ENCODE measurements around the gene JUNB.
A peak's percentile ranks its signal among the peaks of the same experiment; 100 is the strongest.
"Not testable (repeated sequence)": the region's sequence is repeated elsewhere in the genome, so short reads cannot be mapped to it uniquely, and the experiment has no call there.

The JUNB gene

DNA sequence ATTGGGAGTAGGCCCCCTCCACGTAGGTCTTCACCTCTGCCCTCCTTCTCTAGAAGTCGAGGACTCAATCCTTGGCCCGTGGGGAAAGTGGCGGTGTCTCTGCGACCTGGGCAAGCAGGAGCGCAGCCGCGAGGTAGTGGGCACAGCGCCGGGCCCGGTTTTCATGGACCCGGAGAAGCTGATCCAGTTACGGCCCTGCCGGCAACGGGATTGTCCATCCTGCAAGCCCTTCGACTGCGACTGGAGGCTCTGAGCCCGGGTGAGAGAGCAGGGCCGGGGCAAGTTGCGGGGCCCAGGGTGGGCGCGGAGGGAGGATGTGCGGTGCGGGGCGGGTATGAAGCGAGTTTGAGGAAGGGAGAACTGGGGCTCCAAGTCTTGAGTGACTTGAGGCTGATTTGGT is 12.8 kb downstream of the JUNB start:
- DNase-seq (ENCODE audit: low read depth) = no peak

DNA sequence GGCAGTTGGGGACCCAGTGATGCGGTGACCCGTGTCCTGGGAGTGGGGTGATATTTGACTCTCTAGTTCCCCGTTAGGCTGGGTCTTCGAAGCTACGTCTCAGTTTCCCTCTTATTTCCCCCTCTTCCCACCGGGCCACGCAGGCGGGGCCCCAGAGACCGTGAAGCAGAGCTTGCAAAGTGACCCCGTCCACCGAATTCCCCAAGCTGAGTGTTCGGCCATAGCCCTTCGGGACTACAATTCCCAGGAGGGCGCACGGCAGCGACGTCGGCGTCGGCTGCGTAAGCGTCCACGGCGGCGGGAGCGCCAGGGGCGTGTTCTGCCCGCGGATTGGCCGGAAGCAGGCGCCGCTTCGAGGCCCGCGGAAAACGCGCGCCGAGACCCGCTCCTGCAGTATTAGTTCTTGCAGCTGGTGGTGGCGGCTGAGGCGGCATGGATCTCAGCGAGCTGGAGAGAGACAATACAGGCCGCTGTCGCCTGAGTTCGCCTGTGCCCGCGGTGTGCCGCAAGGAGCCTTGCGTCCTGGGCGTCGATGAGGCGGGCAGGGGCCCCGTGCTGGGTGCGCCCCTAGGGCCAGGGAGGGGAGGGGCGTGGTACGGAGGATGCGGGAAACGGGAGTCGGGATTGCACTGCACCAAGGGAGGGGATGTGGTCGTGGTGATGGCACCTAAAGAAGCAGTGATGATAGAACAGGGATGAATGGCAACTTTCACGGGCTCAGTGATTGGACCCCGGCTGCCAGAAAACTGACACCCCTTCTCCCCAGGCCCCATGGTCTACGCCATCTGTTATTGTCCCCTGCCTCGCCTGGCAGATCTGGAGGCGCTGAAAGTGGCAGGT is 15.2 kb downstream of the JUNB start, which contains the start of gene RNASEH2A:
Gene RNASEH2A, plus strand, starts transcription at position 343 of the 840 bp plus-strand sequence. Its CDS starts 90 bp downstream, at position 433.
- peak; percentile 89 for DNase-seq (ENCODE audit: low read depth)

DNA sequence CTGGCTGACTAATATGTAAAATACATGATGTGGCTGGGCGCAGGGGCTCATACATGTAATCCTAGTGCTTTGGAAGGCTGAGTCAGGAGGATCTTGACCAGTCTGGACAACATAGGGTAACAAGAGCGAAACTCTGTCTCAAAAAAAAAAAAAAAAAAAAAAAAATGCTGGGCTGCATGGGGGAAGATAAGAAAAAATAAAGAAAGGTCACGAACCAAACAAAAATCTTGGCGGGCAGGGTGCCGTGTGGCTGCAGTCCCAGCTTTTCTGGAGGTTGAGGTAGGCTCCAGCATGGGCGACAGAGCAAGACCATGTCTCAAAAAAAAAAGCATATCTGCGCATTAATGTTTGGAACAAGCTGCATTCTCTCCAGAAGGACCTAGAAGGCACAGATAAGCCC is 23.8 kb downstream of the JUNB start:
- DNase-seq (ENCODE audit: low read depth) = no peak

DNA sequence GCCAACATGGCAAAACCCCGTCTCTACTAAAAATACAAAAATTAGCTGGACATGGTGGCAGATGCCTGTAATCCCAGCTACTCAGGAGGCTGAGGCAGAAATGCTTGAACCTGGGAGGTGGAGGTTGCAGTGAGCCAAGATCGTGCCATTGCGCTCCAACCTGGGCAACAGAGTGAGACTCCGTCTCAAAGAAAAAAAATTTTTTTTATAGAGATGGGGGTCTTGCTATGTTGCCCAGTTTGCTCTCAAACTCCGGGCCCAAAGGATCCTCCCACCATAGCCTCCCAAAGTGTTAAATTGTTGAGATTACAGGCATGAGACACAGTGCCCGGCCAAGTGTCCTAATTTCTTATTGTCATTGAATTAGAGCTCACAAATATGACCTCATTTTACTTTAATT is 25.9 kb downstream of the JUNB start:
- DNase-seq (ENCODE audit: low read depth) = not testable (repeated sequence)

DNA sequence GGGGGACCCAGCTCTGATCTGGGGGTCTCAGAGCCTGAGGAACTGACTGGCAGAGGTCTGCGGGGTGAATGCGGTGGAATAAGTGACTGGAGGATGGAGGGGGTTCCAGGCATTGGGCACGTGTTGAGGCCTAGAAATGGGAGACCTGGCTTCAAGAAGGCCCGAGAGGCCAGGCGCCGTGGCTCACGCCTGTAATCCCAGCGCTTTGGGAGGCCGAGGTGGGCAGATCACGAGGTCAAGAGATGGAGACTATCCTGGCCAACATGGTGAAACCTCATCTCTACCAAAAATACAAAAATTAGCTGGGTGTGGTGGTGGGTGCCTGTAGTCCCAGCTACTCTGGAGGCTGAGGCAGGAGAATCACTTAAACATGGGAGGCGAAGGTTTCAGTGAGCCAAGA is 26.5 kb downstream of the JUNB start:
- DNase-seq (ENCODE audit: low read depth) = not testable (repeated sequence)

DNA sequence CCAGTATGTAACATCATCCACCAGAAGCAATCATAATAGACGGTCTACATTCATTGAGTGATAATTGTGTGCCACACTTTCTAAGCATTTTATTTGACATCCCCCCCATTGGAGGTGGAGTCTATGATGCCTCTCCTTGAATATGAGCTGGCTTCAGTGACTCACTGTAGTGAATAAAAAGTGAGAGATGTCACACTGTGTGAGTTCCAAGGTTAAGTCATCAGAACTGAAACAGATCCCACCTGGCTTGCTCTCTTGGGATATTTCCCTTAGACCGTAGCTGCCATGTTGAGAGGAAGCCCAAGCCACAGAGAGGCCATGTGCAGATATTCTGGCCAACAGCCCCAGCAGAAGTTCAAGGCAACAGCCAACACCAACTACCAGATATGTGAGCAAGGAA is 30.5 kb downstream of the JUNB start:
- DNase-seq (ENCODE audit: low read depth) = no peak

DNA sequence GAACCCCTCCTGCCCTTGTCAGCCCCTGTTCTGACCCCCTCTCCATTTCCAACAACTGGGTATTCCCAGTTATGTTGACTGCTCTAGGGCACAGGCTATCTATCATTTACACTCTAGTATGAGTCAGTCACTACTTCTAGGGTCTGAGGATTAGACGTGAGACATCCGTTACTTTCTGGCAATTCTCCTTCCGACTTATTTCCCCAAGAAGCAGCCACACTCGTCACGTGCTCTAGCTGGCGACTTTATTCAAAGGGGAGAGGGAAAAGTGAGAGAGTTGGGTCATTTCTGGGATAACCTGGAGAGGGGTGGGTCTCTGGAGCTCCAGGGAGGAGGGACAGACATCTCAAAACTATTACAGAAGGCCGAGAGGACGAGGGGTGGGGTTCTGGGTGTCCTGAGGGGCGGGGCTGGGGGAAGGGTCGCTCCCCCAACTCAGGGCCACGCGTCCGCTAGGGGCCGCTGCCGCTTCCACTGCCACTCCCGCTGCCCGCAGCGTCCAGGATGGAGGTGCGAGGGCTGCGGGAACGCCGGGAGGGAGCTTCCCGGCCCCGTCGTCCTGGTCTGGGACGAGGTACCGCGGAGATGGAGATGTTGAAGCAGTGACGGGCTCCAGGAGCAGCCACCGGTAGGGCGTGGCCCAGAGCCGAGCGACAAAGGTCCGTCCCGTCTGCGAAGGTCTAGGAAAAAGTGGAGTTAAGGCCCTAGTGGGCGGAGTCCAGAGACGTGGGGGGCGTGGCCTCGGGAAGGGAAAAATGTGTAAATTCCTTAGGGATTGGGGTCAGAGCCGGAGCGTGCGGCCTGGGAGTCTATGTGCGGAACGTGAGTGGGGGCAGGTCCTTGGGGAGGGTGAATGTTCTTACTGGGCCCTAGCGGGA is 34.2 kb downstream of the JUNB start:
- no peak for DNase-seq (ENCODE audit: low read depth)

DNA sequence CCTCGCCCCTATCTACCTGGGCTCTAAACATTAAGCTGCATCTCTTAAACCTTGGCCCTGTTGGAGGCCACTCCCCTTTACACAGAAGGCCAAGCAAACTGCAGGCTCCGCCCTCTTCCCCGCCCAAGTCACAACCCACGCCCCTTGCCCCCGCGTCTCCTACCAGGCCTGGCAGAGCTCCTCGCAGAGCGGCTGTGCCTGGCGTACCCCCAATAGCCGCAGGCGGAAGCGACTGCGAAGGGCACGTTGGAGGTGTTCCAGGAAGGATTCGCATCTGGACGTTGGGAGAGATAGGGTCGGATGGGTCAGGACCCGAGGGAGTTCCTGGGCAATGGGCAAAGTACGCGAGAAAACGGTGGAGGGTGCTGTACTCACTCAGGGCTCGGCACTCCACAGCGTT is 37.2 kb downstream of the JUNB start:
- peak; percentile 32 for DNase-seq (ENCODE audit: low read depth)

DNA sequence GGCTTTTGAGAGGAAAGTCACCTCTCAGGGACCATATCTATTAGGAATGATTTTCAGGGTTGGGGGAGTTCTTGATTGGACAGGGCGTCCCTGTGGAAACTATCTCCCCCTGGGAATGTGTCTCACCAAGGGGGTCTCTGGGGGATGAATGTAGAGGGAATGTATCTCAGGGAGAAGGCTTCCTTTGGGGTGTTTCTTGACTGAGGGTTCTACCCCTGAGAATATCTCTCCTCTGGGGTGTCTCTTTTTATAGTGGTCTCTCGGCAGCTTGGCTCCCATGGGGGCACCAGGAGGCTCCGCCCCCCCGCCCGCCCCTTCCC is 42.1 kb downstream of the JUNB start:
- no peak for DNase-seq (ENCODE audit: low read depth)

DNA sequence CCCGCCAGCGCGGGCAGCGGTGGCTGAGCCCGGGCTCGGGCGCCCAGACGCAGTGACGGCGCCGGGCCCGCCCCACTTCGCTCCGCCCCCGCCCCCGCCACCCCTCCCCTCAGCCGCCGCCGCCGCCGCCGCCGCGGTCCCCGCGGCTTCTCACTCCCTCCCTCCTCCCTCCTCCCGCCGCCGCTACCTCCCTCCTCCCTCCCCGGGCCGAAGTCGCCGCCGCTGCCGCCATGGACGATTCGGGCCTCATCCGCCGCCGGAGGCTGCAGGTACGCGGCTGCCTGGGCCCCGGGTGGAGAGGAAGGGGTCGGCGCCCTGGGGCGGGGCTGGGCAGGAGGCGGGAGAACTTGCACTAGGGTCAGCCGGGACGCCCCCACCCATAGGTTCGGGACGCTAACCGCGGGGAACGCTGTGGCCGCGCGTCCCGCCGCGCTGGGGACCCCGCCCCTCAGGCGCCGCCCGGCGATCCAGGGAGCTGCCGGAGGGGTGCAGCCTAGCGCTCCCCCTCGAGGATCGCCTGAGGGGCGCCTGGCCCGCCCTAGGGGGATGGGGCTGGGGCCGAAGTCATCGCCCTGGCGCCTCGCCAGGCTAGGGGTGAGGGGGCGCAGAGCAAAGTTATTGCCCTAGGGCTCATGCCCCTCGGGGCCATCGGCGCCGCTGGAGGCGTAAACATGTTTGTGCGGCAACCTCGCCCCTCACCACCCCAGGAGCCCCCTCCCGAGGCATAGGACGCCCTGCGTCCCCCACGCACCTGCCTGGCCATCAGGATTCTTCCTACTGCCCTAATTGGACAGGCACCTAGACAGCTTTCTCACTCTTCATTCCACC is 42.7 kb downstream of the JUNB start:
- no peak for DNase-seq (ENCODE audit: low read depth)

DNA sequence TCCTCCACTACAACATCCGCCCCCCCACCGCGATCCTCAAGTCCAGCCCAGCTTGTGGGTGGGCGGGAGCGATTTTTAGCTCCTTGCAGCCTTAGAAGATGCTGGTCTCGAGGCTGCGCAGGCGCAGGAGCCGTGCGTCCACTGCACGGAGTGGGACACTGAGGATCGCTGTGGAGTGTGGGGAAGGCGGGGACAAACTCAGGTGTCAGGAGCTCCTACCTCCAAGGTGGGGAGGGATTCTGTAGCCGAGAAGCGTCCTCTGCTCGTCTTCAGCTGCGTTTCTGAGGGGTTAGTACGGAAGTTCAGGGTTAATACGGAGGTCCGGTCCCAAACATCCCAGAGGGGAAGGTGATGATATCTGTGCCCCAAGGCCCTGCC is 43.3 kb downstream of the JUNB start, which contains the start of gene RTBDN:
Gene RTBDN, minus strand, starts transcription at position 14 of the 378 bp plus-strand sequence. CDS start 4,600 bp downstream, outside the sequence.
- DNase-seq (ENCODE audit: low read depth) = no peak

DNA sequence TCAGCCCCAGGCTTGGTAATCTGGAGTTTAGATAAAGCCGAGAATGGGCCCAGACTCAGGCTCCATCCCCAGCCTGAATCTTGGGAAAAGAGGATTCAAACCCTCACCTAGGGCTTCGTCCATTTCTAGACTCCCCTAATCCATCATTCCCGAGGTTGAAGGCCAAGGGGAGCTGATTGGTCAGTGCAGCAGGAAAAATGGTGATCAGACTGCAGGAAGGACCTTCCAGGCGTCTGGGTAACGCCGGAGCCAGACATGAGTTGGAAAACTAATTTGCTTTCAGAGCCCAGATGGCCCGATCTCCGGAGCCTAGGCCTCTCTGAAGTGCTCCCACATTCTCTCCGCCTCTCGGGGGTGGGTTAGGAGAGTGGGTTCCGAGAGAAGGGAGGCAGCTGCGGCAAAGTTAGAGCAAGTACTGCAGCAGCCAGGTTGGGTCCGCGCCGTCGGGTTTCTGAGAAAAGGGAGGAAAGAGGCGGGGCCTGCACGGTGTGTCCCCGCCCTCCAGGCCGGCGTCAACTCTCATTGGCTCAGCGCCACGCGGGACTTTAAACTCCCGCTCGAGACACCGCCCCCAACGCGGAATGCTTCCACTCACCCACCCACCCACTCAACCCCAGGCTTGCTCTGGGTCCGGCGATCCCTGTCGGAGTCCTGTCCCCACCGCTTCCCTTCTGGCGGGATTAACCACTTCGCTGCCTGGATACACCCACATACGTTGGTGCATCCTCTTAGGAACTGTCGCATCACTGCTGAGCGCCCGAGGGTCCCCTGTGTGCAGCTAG is 43.9 kb downstream of the JUNB start:
- no peak for DNase-seq (ENCODE audit: low read depth)

DNA sequence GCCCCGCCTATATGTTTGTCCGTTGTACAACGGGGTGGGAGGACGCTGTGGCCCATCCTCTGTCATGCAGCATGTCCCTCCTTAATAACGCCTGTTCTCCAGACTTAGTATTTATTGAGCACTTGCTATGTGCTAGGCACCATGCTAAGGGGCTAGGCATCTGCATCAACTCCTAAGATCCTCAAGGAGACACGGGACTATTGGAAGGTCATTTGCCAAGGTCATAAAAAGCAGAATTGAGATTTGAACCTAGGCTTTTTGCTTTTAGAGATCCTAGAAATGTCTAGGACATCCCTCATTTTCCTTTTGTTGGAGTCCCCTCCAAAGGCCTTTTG is 45.2 kb downstream of the JUNB start:
- no peak for DNase-seq (ENCODE audit: low read depth)

DNA sequence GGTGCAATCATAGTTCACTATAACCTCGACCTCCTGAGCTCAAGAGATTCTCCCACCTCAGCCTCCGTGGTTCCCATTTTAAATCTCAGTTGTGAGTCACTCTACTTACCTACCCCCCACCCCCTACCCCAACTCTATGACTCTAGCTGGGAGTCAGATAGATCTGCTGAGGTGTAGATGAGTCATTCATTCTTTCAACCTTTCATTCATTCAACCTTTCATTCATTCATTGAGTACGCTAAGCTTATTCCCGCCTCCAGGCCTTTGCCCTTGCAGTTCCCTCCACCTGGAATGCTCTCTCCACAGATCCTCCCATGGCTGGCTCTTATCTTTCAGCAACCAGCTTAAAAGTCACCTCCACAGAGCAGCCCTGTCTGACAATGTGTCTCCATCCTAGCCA is 45.9 kb downstream of the JUNB start:
- DNase-seq (ENCODE audit: low read depth) = no peak

DNA sequence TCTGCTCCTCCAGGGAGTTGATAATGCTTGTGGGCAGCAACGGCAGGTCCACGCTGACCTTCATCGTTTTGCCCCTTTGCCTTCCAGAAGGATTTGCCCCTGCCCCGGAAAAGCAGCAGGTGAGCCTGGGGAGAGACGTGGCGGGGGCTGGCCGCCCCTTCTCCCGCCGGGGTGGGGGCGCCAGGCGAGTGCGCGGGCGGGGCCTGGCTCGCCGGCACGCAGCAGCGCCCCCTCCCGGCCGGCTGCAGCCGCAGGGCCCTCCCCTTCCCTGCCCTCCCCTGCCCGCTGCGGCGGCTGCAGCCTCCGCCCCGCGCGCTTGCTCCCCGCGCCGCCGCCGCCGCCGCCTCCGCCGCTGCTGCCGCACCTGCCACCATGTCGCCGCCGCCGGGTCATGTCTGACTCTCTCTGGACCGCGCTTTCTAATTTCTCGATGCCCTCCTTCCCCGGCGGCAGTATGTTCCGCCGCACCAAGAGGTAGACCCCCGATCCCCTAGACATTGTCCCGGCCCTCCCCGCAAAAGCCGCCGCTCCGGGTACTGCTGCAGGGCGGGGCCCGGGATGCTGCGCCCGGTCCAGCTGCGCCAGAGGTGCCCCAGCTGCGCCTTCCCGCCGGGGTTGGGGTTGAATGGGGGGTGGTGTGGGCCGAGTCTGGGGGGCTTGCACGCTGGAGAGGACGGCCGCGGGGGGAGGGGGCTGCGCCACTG is 47.0 kb downstream of the JUNB start, which contains the start of gene MAST1:
Gene MAST1, plus strand, starts transcription at position 334 of the 704 bp plus-strand sequence. Its CDS starts 58 bp downstream, at position 392.
- no peak for DNase-seq (ENCODE audit: low read depth)

DNA sequence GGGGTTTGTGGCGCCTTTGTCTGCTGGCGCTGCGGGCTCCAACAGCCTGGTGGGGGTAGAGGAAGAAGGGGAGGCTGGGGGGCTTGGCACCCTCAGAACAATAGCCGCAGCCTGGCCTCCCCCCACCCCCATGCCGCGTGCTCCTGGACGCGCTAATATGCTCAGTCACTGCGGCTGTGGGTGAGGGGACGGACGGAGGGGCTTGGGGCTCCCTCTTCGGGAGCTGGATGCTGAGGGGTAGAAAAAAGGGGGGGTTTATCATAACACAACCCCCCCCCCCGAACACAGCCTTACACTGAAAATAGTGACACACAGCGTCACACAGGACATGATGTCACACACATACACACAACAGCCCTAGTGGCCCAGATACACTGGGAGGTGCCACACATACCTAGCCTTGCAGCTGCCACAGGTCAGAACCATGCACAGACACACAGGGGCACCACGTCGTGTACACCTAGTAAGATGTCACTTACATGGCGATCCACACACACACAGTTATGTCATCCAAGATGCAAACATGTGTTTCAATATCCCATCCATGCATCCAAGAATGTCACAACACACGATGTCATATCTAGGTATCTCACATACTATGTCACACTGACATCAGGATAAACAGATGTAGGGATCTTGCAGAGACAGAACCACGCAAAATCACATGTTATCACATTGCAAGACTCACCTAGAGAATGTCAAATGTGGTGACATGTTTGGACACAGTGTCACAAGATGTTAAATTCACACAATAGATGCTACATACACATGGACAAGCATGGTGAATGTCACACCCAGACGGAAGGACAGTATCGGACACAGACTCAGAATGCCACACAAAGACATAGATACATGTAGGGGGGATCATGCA is 47.8 kb downstream of the JUNB start:
- no peak for DNase-seq (ENCODE audit: low read depth)

DNA sequence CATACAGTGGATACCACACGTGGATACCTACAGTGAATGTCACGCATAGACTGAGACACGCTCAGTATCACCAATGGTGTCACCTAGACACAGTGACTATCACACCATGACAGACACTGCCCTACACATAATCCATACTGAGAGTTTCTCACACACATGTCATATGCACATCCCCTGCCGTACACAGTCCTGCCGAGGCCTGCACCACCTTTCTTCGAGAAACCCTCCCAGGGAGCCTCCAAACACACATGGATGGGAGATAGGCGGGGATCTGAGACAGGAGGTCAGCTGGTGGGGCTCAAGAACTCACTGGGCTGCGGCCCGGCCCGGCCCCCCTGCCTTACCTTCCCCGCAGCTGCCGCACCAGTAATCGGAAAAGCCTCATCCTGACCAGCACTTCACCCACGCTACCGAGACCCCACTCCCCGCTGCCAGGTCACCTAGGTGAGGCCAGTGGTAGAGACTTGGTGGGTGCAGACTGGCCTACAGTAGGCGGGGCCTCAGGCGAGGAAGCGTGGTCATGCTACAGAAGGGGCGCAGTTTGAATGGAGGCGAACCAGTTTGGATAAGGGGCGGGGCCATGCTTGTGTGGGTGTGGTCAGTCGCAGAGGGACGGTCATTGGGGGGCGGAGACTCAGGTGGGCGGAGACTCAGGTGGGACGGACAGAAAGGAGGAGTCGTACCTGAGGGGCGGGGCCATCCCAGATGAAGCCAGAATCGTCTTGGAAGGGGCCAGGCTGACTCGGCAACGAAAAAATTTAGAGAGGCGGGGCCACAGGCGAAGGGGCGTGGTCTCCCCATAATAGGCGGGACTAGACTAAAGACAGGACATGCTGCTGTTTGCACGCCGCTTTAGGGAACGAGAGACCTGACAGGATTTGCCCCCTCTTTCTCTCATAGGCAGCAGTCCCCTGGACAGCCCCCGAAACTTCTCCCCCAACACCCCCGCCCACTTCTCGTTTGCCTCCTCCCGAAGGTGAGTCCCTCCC is 49.1 kb downstream of the JUNB start:
- DNase-seq (ENCODE audit: low read depth) = peak; percentile 20

DNA sequence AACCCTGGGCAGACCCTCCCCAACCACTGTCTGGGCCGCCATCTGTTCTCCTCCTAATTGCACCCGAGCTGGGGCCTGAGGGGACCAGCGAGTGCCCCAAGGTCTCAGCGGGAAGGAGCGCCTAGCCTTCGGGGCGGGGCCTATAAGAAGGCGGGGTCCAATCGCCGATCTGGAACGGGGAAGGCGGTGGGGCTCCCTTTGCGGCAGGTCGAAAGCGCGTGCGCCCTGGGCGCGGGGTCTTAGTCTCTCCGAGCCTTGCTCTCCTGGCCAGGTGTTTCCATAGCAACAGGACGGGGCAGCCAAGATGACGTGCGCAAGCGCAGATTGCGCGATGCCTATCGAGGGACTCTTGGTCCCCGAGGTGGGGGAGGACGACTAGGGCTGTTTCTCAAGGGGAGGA is 49.8 kb downstream of the JUNB start:
- DNase-seq (ENCODE audit: low read depth) = no peak

DNA sequence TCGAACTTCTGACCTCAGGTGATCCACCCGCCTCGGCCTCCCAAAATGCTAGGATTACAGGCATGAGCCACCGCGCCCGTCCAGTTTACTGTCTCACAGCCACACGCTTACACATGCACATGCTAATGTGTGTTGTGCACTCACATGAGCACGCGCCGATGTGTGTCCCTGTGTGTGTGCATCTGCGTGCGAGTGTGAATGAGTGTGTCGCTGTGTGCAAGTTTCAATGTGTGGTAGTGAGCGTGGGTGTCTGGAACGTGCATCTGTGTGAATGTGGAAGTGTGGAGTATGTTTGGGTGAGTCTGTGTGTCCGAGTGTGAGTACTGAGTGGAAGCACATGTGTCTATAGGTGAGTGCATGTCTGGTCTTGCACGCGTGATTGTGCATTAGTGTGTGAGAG is 51.2 kb downstream of the JUNB start:
- no peak for DNase-seq (ENCODE audit: low read depth)

Measured in fibroblast of gingiva (primary cell).